H1 (cell line): ENCODE measurements around the gene LNX2. TPM values are rescaled to one million over a fixed set of nuclear protein-coding genes. Genes with fewer than 3 reads are reported as not detected.

Experiments used
- MAFK ChIP-seq: IDR thresholded peaks from 2 replicates; pipeline ENCODE4 v1.6.1; 2012; ENCODE audit warnings: low read depth, mild to moderate bottlenecking, improper control_type of control experiment, low read length
- PHF8 ChIP-seq: fragments of 200-600 bp; sonication (generic); conservative IDR thresholded peaks from 2 replicates; pipeline ENCODE4 v1.7.1; 2012; ENCODE audit warnings: low read depth, mild to moderate bottlenecking, inconsistent platforms, low read length, moderate library complexity
- RNF2 ChIP-seq: fragments of 200-900, 300-1000 bp; sonication (generic); IDR thresholded peaks from 2 replicates; pipeline ENCODE4 v1.7.1; 2016; ENCODE audit warnings: borderline replicate concordance, low read depth, mild to moderate bottlenecking, antibody characterized with exemption, low read length; ENCODE audit not compliant: poor library complexity, severe bottlenecking; ENCODE audit errors: missing control alignments
- SAP30 ChIP-seq: fragments of 300-600 bp; sonication (generic); IDR thresholded peaks from 2 replicates; pipeline ENCODE4 v1.7.1; 2012; ENCODE audit warnings: low read length, moderate library complexity, mild to moderate bottlenecking, inconsistent platforms; ENCODE audit not compliant: insufficient read depth, insufficient replicate concordance
- TAF7 ChIP-seq: optimal IDR thresholded peaks from 2 replicates; pipeline ENCODE3; 2011; ENCODE audit warnings: low read depth, mild to moderate bottlenecking, inconsistent platforms, low read length, moderate library complexity, borderline replicate concordance
- polyA plus RNA-seq, 7 experiments: library from polyadenylated mRNA; depleted of rRNA in 3 of 7; stranded (reverse) in 5 of 7; unstranded in 2 of 7; fragments of >200 nt in 5 of 7; fragments of 200-250 nt in 2 of 7; gene quantifications; 1 replicate in 5 of 7; 2 replicates in 1 of 7; 4 replicates in 1 of 7; pipeline versions ENCODE4 v1.2.1 to v1.2.3, GENCODE V29; 2011 to 2013; ENCODE audit warnings: missing spikeins in 2 of 7, mixed read lengths in 2 of 7
- total RNA-seq: library from RNA; stranded (reverse); fragmentation: NEBNext Ultra II Directional; extraction: Animal tissue kit (Norgen Biotek cat#: 25700); gene quantifications from 2 replicates; pipeline ENCODE4 v1.2.1, GENCODE V29; 2021

Gene LNX2
- total and polyA plus RNA-seq, 2 of the 8 experiments (the other 6 are each of a cell fraction or from before 2014, with no cell fraction given) = 6.4 to 13.9 TPM

GRCh38 chr13:27504868-27505194, 115.5 kb downstream of the LNX2 start (continued):
- TF ChIP-seq PHF8 = no peak
- TF ChIP-seq SAP30 = no peak
- TF ChIP-seq TAF7 = no peak
- no peak for TF ChIP-seq RNF2
- TF ChIP-seq MAFK = no peak
- TF ChIP-seq, all 59 proteins: peak for 0
